ENCODE data around the gene COX11. TPM values are rescaled to one million over a fixed set of nuclear protein-coding genes. Genes with fewer than 3 reads are reported as not detected.

Gene COX11
- total and polyA plus RNA-seq, 2 of the 8 experiments (the other 6 are each of a cell fraction or from before 2014, with no cell fraction given): 43.0 to 54.1 TPM

DNA sequence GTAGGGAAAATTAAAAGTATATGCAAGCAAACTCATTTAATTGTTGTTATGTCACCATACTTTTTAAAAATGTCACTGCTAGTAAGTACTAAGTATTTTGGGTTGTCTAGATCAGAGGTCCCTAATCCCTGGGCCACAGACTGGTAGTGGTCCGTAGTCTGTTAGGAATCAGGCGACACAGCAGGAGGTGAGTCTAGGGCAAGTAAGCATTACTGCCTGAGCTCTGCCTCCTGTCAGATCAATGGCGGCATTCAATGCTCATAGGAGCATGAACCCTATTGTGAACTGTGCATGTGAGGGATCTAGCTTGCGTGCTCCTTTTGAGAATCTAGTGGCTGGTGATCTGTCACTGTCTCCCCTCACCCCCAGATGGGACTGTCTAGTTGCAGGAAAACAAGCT lies 21.7 kb upstream of the COX11 start:
- H3K14ac ChIP-seq (ENCODE audit: insufficient read length): no peak overlapping the region
- H3K9ac ChIP-seq (replicated peaks in 1 of 4; ENCODE audit: extremely low read depth in 1 of 4, low read depth in 3 of 4, low read length in 3 of 4): no peak overlapping the region
- no peaks in the 10 kb centered on the region for H3K9me3 ChIP-seq (ENCODE audit: insufficient read depth in 2 of 2, low read depth in 1 of 2, low read length in 1 of 2)
- H3K56ac ChIP-seq (replicated peaks; ENCODE audit: insufficient read length, low read depth, low read length): no peak overlapping the region
- H3K79me1 ChIP-seq (ENCODE audit: low read depth, low read length): no peaks in the 10 kb centered on the region
- TF ChIP-seq EGR1 (IDR thresholded peaks at IDR 0.05; ENCODE audit: borderline replicate concordance, low read depth, low read length): no peak
- TF ChIP-seq CBX8 (IDR thresholded peaks at IDR 0.05; ENCODE audit: borderline replicate concordance, low read depth, low read length): no peak
- TF ChIP-seq POU5F1 (IDR thresholded peaks at IDR 0.05; ENCODE audit: low read depth, low read length): no peak
- no peak for TF ChIP-seq HDAC6 (IDR thresholded peaks at IDR 0.05; ENCODE audit: low read depth, low read length)
- no peak for TF ChIP-seq RBBP5 (IDR thresholded peaks at IDR 0.05; ENCODE audit: borderline replicate concordance, low read depth, low read length)
- TF ChIP-seq ASH2L (IDR thresholded peaks at IDR 0.05; ENCODE audit: low read length): no peak
- TF ChIP-seq, protein P1, sequence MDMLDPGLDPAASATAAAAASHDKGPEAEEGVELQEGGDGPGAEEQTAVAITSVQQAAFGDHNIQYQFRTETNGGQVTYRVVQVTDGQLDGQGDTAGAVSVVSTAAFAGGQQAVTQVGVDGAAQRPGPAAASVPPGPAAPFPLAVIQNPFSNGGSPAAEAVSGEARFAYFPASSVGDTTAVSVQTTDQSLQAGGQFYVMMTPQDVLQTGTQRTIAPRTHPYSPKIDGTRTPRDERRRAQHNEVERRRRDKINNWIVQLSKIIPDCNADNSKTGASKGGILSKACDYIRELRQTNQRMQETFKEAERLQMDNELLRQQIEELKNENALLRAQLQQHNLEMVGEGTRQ (IDR thresholded peaks at IDR 0.05; ENCODE audit: low read length): no peak
- TF ChIP-seq, protein P2, sequence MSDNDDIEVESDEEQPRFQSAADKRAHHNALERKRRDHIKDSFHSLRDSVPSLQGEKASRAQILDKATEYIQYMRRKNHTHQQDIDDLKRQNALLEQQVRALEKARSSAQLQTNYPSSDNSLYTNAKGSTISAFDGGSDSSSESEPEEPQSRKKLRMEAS (IDR thresholded peaks at IDR 0.05): no peak
- TF ChIP-seq TCF12 (IDR thresholded peaks at IDR 0.05; ENCODE audit: low read depth, low read length): no peak
- no peak for TF ChIP-seq MAFK (IDR thresholded peaks at IDR 0.05; ENCODE audit: low read depth, low read length)
- TF ChIP-seq ZNF274 (IDR thresholded peaks at IDR 0.05; ENCODE audit: borderline replicate concordance, extremely low read depth, low read length): no peak
- no peak for TF ChIP-seq TEAD4 (IDR thresholded peaks at IDR 0.05; ENCODE audit: low read depth, low read length)
- H2AK5ac ChIP-seq (ENCODE audit: low read depth, low read length): no peak overlapping the region
- H4K8ac ChIP-seq (ENCODE audit: extremely low read depth, insufficient read depth, low read length): no peak overlapping the region
- H2BK12ac ChIP-seq (ENCODE audit: low read depth, low read length): no peak overlapping the region
- no peak overlapping the region for H3K27ac ChIP-seq (ENCODE audit: low read depth, low read length)
- no peak overlapping the region for H2BK5ac ChIP-seq (ENCODE audit: low read depth, low read length)
- no peak overlapping the region for H2BK20ac ChIP-seq (ENCODE audit: low read length)
- H2BK15ac ChIP-seq (ENCODE audit: low read length): no peak overlapping the region
- no peak overlapping the region for H3K23ac ChIP-seq (ENCODE audit: insufficient read length)
- peaks cover 0 to 4% (median 0%) of the 10 kb centered on the region in 4 experiments; a peak in 1 of 8 replicates for H3K36me3 ChIP-seq (ENCODE audit: control insufficient read depth in 2 of 4, insufficient read depth in 4 of 4, low read length in 3 of 4)
- H3K4me3 ChIP-seq (ENCODE audit: extremely low read depth in 1 of 4, insufficient read depth in 2 of 4, low read depth in 3 of 4, low read length in 4 of 4): no peak overlapping the region
- no peaks in the 10 kb centered on the region for H4K20me1 ChIP-seq (replicated peaks in 1 of 2; ENCODE audit: control insufficient read depth in 1 of 2, insufficient read depth in 2 of 2, low read length in 2 of 2)
- no peak overlapping the region for H2BK120ac ChIP-seq (replicated peaks; ENCODE audit: low read depth, low read length)
- ChIA-PET POLR2A (ENCODE audit: partially characterized antibody) (interaction anchor here (1.6 kb wide), 1 partner anchor 22 kb away, joined by 3 read pairs; the partner anchor contains the start of genes COX11 and STXBP4), CTCF (ENCODE audit: partially characterized antibody) (interaction anchor here (0.8 to 1.4 kb wide), 2 partner anchors 16 to 367 kb away, joined by 3 to 4 read pairs; no protein-coding TSS in a partner anchor)
- no peaks in the 10 kb centered on the region for H3K4me1 ChIP-seq (replicated peaks in 1 of 4; ENCODE audit: control insufficient read depth in 3 of 4, insufficient read depth in 4 of 4, low read length in 3 of 4)
- H2AFZ ChIP-seq (ENCODE audit: low read length): no peak overlapping the region
- no peak for FAIRE-seq
- no peak overlapping the region for H4K91ac ChIP-seq (replicated peaks; ENCODE audit: insufficient read length, low read length)
- H3K79me2 ChIP-seq (ENCODE audit: control insufficient read depth in 1 of 2, insufficient read depth in 2 of 2, low read length in 2 of 2): 0 out of 4 replicates have a peak, but pooled peaks cover 0 to 1% of the 10 kb centered on the region in 2 experiments
- H4K5ac ChIP-seq (ENCODE audit: insufficient read length, low read depth, low read length): no peak overlapping the region
- 89% methylated on average over 4 of the region's 4 CpGs; no CpG with 5 or more reads in 1 of the 2 experiments for WGBS, 2 experiments (ENCODE audit: extremely low coverage in 1 of 2, insufficient coverage in 1 of 2, insufficient read length in 1 of 2, insufficient replicate concordance in 2 of 2, low coverage in 1 of 2, low lambda C conversion rate in 2 of 2, missing lambda C conversion rate in 1 of 2)
- no peak overlapping the region for H3K18ac ChIP-seq (ENCODE audit: extremely low read depth, low read length)
- H3K27me3 ChIP-seq (replicated peaks in 1 of 4; ENCODE audit: control insufficient read depth in 3 of 4, extremely low read depth in 1 of 4, insufficient read depth in 3 of 4, low read length in 3 of 4): no peaks in the 10 kb centered on the region
- H3K4me2 ChIP-seq (ENCODE audit: insufficient read depth in 1 of 2, low read depth in 2 of 2, low read length in 2 of 2): no peak overlapping the region
- no peak for DNase-seq (ENCODE audit: low read depth in 1 of 2, low spot score in 2 of 2)
- H3K4ac ChIP-seq (replicated peaks; ENCODE audit: insufficient read length, low read depth, low read length): no peak overlapping the region
- H3K23me2 ChIP-seq (ENCODE audit: low read depth, low read length): no peaks in the 10 kb centered on the region

Measured in H1 (cell line).